HG03432 (cell line): ENCODE data around the gene LMTK2.

Experiments
- ATAC-seq: cut with Tn5 transposase; IDR thresholded peaks from one replicate; pipeline ENCODE4 v1.9.1; 2021; ENCODE audit warnings: mild to moderate bottlenecking, moderate library complexity; ENCODE audit not compliant: unreplicated experiment

Gene LMTK2

DNA sequence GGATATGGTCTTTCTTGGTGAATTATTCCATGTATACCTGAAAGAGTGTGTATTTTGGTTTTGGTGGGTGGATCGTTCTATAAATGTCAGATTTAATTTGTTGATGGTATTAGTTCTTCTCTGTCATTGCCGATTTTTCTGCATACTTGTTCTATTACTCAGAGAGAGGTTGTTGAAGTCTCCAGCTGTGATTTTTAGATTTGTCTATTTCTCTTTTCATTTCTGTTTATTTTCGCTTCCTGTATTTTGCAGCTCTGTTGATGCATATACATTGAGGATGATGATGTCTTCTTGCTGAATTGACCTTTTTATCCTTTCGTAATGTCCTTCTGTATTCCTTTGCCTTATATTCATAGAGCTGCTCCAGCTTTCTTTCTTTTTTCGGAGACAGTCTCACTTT is 92.5 kb downstream of the LMTK2 start:
- ATAC-seq: no peak

DNA sequence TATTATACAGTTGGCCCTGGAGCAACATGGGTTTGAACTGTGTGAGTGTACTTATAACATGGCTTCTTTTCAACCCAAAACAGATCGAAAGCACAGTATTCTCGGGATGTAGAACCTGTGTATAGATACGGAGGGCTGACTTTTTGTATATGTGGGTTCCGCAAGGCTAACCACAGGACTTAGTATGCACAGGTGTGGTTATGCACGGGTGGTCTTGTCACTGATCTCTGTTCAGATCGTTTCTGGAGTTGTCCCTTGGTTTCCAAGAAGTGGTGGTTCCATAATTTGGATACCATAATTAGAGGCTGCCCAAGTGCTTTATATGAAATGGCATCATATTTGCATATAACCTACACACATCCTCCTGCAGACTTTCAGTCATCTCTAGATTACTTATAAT is 93.7 kb downstream of the LMTK2 start:
- ATAC-seq: peak; percentile 35

DNA sequence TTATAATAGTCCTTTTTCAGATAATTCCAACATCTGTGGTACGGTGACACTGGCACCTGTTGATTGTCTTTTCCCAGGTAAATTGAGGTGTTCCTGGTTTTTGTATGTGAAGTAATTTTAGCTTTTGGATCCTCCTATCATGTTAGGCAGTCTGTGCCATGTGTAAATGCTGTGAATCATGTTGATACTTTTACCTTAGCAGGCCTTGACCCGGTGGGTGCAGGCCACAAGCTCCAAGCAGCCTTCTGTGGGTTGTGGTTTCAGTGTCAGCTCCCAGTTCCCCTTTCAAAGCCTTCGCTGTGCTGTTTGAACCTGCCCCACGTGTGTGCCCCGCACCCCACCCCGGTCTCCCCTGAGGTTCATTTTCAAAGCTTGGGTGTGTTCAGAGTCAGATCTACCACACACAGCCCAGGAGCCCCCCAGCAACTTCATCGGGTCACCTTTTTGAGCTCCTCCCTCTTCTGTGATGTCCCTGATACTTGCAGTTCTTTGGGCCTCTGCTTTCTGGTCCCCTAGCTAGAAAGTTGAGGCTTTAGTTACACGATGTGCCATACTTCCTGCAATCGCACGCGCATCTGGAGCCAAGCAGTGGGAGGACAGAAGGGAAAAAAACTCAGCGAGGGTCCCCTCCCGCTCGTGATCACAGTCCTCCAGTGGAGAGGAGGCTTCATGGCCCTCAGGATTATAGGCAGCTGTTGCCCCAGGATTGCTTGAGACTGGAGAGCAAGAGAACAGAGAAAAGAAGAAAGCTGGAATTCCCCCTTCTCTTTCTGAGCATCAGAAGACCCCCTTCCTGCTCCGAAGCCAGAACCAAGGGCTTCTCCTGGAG is 95.9 kb downstream of the LMTK2 start:
- peak; percentile 93 for ATAC-seq

DNA sequence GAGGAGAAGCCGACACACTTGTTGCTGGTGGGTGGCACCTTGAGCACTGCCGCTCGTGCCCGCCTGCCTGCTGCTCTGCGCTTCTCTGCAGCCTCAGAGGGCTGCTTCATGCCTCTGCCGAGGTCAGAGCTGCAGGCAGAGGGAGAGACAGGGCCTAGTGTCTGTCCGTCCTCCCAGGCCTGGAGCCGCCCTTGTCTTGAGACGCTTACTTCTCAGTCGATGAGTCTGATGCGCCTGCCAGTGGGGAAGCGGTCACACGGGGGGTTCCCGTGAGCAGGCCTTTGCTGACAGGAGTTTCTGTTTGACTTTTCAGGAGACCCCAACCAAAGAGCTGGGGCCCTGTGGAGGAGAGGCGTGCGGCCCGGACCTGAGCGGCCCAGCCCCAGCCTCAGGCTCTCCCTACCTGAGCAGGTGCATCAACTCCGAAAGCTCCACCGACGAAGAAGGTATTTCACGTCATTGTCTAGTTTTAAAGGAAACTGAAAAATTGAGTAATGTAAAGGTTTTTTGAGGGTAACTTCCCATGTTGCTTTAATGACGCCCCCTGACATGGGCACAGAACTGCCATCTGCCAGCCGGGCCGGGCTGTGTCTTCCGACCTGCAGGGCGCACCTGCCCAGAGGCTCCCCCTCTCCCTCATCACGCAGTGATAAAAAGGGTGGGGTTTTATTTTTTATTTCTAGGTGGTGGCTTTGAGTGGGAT is 96.8 kb downstream of the LMTK2 start:
- ATAC-seq: peak; percentile 45

DNA sequence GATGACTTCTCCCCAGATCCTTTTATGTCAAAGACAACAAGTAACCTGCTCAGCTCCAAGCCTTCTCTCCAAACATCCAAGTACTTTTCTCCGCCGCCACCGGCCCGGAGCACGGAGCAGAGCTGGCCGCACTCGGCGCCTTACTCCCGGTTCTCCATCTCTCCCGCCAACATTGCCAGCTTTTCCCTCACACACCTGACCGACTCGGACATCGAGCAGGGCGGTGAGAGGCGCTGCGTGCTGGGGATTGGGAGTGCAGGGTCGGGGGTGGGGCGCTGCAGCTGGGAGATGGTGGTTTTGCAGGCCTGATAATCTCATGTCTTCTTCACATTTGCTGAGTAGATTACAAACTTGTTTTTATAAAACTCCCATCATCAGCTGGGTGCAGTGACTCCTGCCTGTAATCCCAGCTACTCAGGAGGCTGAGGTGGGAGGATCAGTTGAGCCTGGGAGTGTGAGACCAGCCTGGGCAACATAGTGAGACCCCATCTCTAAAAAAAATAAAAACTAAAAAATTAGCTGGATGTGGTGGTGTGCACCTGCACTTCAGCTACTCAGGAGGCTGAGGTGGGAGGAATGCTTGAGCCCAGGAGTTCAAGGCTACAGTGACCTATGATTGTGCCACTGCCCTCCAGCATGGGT is 97.4 kb downstream of the LMTK2 start:
- ATAC-seq: no peak

DNA sequence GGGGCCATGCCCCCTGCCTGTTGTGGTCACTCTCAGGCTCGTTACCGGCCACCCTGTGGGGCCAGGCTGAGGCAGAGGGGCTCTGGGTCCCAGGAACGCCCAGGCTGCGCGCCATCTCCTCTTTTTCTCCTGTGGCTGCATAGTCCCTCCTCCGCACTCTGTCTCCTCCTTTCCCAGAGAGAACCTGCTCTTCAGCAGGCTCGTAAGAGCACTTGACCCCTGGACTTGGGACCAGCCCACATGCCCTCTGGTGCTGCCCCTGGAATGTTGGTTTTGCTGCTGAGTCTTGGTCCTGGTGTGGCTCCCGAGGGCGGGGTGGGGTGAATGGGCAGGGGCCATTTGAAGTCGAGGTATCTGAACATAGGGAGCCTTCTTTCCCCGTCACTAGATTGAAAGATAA is 98.0 kb downstream of the LMTK2 start:
- ATAC-seq: no peak

DNA sequence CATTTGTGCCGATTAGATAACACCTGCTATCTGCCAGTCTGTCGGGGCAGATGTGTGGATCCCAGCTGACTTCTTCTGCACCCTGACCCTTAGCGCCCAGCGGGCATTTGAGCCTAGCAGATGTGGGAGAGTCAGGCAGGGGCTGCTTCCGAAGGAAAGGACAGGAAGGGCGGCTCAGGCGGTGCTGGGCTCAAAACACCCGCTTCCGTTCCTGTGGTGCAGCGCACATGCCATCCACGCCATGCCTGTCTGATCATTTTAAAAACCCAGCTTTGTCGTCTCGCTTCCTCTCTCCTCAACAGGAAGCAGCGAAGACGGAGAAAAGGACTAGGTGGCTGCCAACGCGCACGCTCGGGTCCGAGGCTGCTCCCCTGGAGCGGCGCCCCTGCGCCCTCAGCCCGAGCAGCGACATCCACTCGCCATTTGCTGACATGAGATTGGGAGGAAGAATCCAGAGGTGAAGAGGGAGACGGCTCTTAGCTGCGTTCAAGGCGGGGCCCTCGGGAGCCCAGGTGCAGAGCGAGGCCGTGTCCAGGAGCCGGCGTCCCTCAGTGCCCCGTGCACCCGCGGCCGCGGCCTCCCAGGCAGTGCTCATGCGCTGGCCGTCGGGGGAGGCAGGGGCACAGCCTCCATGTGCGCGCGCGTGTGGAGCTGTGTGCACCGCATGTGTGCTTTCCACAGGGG is 98.6 kb downstream of the LMTK2 start:
- ATAC-seq: no peak

DNA sequence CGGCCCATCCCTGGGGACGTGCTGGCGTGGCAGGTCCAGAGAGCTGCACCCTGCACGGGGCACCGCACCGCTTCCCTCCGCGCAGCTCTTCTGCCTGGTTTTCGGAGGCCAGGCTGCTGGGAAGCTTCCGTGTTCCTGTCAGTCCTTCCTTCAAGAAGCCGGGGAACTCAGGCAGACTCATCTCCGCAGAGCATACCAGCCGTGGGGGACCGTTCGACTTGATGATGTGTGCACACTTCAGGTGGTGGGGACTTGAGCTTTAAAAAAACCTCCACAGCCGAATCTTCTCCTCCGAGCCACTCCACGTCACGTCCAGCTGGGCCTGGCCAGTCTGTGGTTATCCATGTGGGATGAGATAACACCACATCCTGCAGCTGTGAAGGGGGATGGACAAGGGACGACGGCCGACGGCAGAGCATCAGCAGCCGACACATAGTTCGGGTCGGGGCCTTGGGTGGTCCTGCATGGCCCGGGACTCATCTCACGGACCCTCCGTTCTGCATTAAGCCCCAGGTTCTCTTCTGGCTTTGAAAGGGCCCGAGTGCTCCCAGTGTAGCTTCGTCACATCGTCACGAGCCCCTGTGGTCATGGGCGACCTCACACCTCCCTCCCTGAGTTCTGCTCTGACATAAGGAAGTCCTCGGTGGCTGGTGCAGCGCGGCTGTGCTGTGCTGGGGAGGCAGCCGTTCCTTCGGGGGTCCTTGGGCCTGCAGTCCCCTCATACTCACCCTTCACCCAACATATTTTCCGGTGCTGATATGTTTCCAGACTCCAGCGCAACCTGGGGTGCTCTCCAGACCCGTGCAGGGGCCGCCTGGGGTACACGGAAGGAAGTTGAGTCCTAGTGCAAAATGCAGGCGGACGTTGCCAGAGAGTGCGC is 100.0 kb downstream of the LMTK2 start:
- ATAC-seq: no peak

DNA sequence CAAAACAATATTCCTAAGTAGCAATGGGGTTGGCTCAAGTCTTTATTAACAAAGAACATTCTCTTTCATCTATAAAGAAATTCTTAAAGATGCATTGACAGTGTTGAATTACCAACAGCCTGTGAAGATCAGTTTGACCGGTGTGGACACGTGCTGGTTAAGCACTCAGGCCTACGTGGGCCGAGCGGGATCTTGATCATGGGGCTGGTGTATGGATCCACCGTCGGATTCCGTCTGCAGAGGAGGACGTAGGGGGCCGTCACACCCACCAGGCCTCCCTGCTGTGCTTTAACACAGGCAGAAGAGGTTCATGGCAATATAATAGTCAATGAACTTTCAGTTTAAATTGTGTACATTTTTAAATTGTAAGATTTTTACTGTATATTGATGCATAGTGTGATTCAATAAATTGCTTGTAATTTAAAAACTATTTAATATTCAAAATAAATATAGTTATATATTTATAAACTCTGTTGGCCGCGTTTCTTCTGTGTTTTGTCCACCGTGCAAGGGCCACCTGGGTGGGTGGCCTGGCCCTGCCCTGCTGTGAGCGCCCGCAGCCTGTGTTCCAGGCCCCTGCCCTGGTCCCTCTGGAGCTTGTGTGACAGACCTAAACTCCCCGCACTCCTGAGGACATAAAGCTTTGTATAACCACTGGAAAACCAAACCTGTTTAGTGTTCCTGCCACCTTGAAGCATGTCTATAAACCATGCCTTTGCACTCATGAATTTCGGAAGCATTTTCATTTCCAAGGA is 102.7 kb downstream of the LMTK2 start:
- ATAC-seq: no peak

DNA sequence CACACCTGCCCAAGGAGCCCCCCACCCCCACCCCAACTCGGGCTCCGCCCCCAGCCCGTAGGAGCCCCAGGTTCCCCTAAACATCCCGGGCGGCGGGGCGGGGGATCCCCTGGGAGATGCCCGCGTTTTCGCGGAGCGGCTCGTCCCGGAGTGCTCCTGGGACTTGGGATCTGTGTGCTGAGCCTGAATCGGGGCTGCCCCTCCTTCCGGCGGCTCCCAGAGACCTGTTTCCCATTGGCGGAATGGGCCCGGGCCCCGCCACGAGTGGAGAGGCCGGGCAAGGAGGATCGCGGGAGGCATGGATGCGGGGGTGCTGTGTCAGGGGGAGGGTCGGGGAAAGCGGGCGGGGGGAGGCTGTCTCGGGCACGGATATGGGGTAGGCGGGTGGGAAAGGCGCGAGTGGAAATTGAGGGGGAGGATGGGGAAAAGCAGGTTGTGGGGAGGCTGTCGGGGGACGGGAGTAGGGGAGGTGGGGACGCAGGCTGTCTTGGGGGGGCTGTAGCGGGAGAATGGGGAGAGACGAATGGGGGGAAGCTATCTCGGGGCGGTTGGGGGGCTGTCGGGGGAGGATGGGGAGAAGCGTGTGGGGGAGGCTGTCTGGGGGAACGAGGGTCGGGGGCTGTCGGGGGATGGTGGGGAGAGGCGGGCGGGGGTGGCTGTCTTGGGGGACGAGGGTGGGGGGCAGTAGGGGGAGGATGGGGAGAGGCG is 104.0 kb downstream of the LMTK2 start:
- no peak for ATAC-seq

DNA sequence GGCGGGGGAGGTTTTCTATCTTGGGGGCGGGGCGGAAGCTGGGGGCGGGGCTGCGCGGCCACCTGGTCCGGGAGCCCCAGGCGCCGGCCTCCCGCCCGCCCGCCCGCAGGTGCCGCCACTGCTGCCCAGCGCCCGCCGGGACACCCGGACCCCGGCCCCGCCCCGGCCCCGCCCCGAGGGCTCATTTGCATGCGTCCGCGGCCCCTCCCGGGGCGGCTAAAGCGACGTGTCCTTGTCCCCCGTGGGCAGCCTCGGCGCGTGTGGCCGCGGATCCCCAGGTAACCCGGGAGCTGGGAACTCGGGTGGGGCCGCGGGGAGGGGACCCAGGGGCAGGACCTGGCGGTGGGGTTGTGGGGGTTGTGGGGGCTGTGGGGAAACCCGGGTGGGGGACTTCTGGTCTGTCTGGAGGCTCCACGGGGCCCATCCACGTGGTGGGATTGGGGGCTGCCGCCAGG is 104.6 kb downstream of the LMTK2 start, which contains the start of gene BHLHA15:
Gene BHLHA15, plus strand, starts transcription at position 219 of the 455 bp plus-strand sequence. CDS start 871 bp downstream, outside the sequence.
- ATAC-seq: no peak

DNA sequence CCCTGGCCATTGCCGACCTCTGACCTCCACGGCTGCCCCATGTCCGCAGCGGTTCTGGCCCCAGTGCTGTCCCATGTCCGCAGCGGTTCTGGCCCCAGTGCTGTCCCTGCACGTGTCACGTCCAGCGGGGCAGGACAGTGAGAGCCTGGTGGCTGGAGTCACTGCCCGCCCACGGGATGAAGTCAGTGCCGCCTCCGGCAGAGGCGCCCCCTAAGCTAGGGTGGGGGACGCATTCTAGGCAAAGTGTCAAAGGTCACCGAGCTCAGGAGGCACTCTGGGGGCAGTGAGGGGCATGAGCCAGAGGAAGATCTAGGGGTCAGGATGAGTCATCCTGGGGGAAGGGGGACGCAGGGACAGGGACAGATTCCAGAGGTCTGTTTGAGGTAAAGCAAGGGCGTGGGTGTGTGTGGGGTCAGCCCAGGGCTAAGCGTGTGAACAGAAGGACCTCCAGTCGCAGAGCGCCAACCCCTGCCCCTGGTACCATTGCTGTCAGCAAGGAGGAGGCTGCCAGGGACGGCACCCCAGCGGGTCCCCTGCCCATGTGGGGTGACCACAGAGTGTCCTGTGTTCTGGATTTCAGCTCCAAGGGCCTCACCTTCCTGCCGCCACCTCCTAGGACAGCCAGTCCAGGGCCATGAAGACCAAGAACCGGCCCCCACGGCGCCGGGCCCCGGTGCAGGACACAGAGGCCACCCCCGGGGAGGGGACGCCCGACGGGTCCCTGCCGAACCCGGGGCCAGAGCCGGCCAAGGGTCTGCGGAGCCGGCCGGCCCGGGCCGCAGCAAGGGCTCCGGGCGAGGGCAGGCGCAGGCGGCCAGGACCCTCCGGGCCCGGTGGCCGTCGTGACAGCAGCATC is 105.2 kb downstream of the LMTK2 start:
- no peak for ATAC-seq

DNA sequence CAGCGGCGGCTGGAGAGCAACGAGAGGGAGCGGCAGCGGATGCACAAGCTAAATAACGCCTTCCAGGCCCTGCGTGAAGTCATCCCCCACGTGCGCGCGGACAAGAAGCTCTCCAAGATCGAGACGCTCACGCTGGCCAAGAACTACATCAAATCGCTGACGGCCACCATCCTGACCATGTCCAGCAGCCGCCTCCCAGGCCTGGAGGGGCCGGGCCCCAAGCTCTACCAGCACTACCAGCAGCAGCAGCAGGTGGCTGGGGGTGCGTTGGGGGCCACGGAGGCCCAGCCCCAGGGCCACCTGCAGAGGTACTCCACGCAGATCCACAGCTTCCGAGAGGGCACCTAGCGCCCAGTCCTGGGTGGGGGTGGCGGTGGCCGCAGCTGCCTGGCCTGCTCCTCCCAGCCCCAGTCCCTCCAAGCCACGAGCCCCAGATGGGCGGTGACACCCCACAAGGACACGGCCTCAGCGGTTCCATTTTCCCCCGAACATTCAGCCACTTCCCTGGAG is 105.9 kb downstream of the LMTK2 start:
- ATAC-seq: no peak

DNA sequence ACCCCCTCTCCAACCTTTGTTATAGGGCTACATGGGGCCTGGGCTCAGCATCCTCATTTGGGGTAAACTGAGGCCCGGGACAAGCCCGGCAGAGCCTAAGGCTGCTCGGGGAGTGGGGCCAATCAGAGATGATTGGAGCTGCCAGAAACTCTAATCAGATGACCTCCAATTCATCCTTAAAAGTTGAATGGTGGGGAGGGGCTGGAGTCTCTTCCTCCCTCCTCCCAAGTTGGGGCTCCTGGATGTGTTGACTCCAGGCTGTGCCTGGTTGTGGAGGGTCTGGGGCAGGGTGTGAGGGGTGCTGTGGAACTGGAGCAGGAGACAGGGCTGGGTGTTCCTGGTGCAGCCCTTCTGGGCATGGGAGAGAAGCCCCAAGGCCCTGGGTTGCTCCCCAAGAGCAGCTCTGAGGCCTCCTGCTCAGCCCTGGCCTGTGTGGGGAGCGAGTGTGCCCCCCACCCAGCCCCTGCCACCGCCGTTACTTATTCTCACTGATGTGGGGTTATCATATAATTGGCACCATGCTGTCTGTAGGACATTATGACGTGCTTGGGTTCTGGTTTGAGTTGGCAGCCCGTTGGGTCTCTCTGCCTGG is 106.7 kb downstream of the LMTK2 start:
- ATAC-seq: no peak

DNA sequence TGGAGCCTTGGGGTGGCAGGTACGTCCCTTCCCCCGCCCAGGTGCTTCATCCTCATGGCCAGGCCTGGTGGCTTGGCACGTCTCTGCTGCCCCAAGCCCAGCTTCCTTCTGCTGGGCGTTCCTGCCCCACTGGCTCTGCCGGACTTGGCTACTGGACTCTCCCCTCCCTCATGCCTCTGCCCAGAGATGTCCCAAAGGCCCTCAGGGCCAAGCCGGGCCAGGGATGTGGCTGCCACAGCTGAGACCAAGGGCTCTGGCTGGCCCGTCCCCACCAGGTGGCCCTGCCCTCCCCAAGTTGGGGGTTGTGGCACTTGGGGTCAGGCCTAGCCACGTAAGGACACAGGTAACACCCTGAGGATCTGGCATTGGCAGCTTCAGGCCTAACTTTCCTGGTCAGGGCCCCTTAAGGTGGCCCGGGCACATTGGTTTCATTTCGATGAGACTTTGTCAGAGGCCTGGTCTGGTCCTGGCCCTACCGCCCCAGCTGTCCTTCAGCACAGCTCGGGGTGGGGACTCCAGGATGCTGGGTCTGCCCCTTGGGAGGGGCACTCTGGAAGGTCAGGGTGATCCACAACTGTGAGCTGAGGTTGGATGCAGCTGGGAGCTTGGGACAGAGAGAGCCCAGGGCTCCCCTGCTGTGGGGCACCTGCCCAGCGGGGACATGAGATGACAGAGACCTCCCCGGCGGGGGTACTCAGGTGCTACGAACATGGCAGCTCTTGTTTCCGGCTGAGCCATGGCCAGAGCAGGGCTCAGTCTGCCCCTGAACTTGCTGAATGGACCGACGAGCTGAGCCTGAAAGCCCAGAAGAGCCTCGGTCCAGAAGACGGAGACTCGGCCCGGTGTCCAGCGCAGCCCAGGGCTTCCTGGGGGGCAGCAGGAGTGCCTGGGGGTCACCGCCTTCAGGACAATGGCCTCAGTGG is 107.5 kb downstream of the LMTK2 start:
- ATAC-seq: no peak

DNA sequence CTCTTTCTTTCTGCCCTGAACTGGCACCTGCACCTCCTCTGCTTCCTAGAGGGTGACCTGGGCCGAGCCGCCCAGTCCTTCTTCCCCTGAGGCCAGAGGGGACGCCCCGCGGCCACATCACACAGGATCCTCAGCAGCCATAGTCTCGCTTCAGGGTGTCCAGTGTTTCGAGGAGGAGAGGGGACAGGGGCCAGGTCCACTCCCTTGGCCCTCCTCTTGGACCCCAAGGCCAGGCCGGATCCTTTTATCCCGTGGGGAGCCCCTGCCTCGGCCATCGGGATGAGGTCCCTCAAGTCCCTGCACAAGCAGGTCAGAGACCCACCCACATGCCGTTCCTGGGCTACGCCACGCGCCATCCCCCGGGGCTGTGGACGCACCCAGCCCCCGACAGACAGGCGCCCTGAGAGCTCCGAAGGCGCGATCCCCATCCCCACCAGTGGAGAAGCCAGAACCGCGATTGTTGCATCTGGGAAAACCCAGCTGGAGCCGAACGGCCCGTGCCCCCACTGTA is 108.2 kb downstream of the LMTK2 start:
- ATAC-seq: no peak
